H1 (cell line): ENCODE results near the gene PRKN.

Experiments
- CHD2 ChIP-seq: IDR thresholded peaks from 2 replicates; pipeline ENCODE4 v1.6.1; 2012; ENCODE audit warnings: low read length, improper control_type of control experiment
- GTF2F1 ChIP-seq: IDR thresholded peaks from 2 replicates; pipeline ENCODE4 v1.6.1; 2012; ENCODE audit warnings: low read depth, low read length, improper control_type of control experiment, borderline replicate concordance
- JUN ChIP-seq: IDR thresholded peaks from 2 replicates; pipeline ENCODE4 v1.6.1; 2011; ENCODE audit warnings: low read depth, mild to moderate bottlenecking, improper control_type of control experiment, low read length
- POLR2A ChIP-seq, 2 experiments: IDR thresholded peaks; 1 replicate in 1 of 2; 2 replicates in 1 of 2; pipeline ENCODE4 v1.6.1; 2011; ENCODE audit warnings: low read depth in 2 of 2, low read length in 2 of 2, mild to moderate bottlenecking in 2 of 2; ENCODE audit errors: control extremely low read depth in 1 of 2
- TF ChIP-seq, protein P1 (sequence below), 3 experiments: IDR thresholded peaks; 1 replicate in 2 of 3; 2 replicates in 1 of 3; pipeline versions ENCODE4 v1.5.1 to v1.6.1; 2011; ENCODE audit warnings: low read length in 3 of 3, mild to moderate bottlenecking in 3 of 3, inconsistent platforms in 2 of 3, low read depth in 1 of 3, moderate library complexity in 1 of 3; ENCODE audit not compliant: insufficient read depth in 1 of 3; ENCODE audit errors: control extremely low read depth in 1 of 3
- TF ChIP-seq, protein P2 (sequence below): IDR thresholded peaks from 2 replicates; pipeline ENCODE4 v1.6.1; 2012; ENCODE audit warnings: inconsistent platforms

DNA sequence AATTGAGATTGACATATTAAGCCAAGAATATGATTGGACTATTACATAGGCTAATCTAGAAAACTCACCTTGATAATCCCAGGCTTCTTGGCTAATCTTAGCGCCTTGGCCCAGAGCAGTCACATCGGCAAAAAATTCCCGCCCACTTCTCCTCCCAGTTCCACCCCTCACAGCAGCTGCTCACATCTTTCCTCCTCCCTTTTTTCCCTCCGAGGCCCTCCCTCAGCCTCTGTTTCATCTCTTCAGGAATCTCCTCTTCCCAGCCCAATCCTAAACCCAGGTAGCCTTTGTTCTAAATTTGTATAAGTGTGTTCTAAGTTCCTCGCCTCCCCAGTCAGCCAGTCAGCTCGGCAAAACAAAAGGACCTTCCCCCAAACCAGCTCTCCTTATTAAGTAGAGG is 184.3 kb downstream of the PRKN start:
- TF ChIP-seq JUN (no peak), POLR2A (IDR thresholded peaks at IDR 0.05; ENCODE audit: control extremely low read depth in 1 of 2, low read depth in 2 of 2, low read length in 2 of 2) (no peak), CHD2 (no peak), GTF2F1 (no peak)
- TF ChIP-seq, protein P1, sequence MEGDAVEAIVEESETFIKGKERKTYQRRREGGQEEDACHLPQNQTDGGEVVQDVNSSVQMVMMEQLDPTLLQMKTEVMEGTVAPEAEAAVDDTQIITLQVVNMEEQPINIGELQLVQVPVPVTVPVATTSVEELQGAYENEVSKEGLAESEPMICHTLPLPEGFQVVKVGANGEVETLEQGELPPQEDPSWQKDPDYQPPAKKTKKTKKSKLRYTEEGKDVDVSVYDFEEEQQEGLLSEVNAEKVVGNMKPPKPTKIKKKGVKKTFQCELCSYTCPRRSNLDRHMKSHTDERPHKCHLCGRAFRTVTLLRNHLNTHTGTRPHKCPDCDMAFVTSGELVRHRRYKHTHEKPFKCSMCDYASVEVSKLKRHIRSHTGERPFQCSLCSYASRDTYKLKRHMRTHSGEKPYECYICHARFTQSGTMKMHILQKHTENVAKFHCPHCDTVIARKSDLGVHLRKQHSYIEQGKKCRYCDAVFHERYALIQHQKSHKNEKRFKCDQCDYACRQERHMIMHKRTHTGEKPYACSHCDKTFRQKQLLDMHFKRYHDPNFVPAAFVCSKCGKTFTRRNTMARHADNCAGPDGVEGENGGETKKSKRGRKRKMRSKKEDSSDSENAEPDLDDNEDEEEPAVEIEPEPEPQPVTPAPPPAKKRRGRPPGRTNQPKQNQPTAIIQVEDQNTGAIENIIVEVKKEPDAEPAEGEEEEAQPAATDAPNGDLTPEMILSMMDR (IDR thresholded peaks at IDR 0.05; ENCODE audit: control extremely low read depth in 1 of 3, insufficient read depth in 1 of 3, low read depth in 1 of 3, low read length in 3 of 3): no peak
- TF ChIP-seq, protein P2, sequence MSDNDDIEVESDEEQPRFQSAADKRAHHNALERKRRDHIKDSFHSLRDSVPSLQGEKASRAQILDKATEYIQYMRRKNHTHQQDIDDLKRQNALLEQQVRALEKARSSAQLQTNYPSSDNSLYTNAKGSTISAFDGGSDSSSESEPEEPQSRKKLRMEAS: no peak
